Glutamatergic neuron (in vitro differentiated cells): ENCODE measurements around the gene PRDM16. TPM values are rescaled to one million over a fixed set of nuclear protein-coding genes. Genes with fewer than 3 reads are reported as not detected.

Experiments
- DNase-seq: peaks from one replicate; pipeline ENCODE4 v3.0.0; 2022
- H3K27ac Mint-ChIP-seq: one replicate; pipeline ENCODE4 v1.8.0; 2020; ENCODE audit warnings: mild to moderate bottlenecking, mixed read lengths, inconsistent platforms; ENCODE audit not compliant: unreplicated experiment
- H3K27me3 Mint-ChIP-seq: one replicate; pipeline ENCODE4 v1.8.0; 2020; ENCODE audit warnings: mild to moderate bottlenecking, moderate library complexity, mixed read lengths, inconsistent platforms; ENCODE audit not compliant: unreplicated experiment
- H3K36me3 Mint-ChIP-seq: one replicate; pipeline ENCODE4 v1.8.0; 2020; ENCODE audit warnings: mild to moderate bottlenecking, mixed read lengths, inconsistent platforms; ENCODE audit not compliant: unreplicated experiment
- H3K4me1 Mint-ChIP-seq: one replicate; pipeline ENCODE4 v1.8.0; 2020; ENCODE audit warnings: mild to moderate bottlenecking, low read depth, mixed read lengths, inconsistent platforms; ENCODE audit not compliant: unreplicated experiment
- H3K4me3 Mint-ChIP-seq: one replicate; pipeline ENCODE4 v1.8.0; 2020; ENCODE audit warnings: mild to moderate bottlenecking, mixed read lengths, inconsistent platforms; ENCODE audit not compliant: unreplicated experiment
- H3K9me3 Mint-ChIP-seq: one replicate; pipeline ENCODE4 v1.8.0; 2020; ENCODE audit warnings: mild to moderate bottlenecking, moderate library complexity, mixed read lengths, inconsistent platforms; ENCODE audit not compliant: unreplicated experiment
- total RNA-seq: library from RNA; stranded (reverse); fragmentation: NEBNext Ultra II Directional; extraction: Animal tissue kit (Norgen Biotek cat#: 25700); gene quantifications from one replicate; pipeline ENCODE4 v1.2.1, GENCODE V29; 2021; ENCODE audit not compliant: unreplicated experiment
- TF ChIP-seq, protein P1 (sequence below): fragments of 200-600 bp; sonication (generic); IDR thresholded peaks from one replicate; pipeline ENCODE4 v1.5.0; 2021; ENCODE audit not compliant: partially characterized antibody, unreplicated experiment

The PRDM16 gene
- total RNA-seq, 1 donor from 2014 or later, result 0.07 TPM

GRCh38 chr1:3366126-3367051 lies 297.4 kb downstream of the PRDM16 start:
- H3K27ac Mint-ChIP-seq, result no peak overlapping the region
- H3K9me3 Mint-ChIP-seq, result peaks cover 5% of the 10 kb centered on the region
- peaks cover 8% of the 10 kb centered on the region for H3K27me3 Mint-ChIP-seq
- H3K4me1 Mint-ChIP-seq, result peaks cover 2% of the 10 kb centered on the region
- H3K4me3 Mint-ChIP-seq, result no peak overlapping the region
- no peak for DNase-seq
- peaks cover 11% of the 10 kb centered on the region for H3K36me3 Mint-ChIP-seq
- TF ChIP-seq, protein P1, sequence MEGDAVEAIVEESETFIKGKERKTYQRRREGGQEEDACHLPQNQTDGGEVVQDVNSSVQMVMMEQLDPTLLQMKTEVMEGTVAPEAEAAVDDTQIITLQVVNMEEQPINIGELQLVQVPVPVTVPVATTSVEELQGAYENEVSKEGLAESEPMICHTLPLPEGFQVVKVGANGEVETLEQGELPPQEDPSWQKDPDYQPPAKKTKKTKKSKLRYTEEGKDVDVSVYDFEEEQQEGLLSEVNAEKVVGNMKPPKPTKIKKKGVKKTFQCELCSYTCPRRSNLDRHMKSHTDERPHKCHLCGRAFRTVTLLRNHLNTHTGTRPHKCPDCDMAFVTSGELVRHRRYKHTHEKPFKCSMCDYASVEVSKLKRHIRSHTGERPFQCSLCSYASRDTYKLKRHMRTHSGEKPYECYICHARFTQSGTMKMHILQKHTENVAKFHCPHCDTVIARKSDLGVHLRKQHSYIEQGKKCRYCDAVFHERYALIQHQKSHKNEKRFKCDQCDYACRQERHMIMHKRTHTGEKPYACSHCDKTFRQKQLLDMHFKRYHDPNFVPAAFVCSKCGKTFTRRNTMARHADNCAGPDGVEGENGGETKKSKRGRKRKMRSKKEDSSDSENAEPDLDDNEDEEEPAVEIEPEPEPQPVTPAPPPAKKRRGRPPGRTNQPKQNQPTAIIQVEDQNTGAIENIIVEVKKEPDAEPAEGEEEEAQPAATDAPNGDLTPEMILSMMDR, result no peak

GRCh38 chr1:3367376-3367775 lies 298.4 kb downstream of the PRDM16 start:
- no peak overlapping the region for H3K27ac Mint-ChIP-seq
- DNase-seq, result no peak
- no peaks in the 10 kb centered on the region for H3K4me1 Mint-ChIP-seq
- H3K36me3 Mint-ChIP-seq, result peaks cover 6% of the 10 kb centered on the region
- no peak overlapping the region for H3K4me3 Mint-ChIP-seq
- TF ChIP-seq, protein P1, result no peak
- peaks cover 8% of the 10 kb centered on the region for H3K27me3 Mint-ChIP-seq
- H3K9me3 Mint-ChIP-seq, result peaks cover 6% of the 10 kb centered on the region

- no peak overlapping the region for H3K4me3 Mint-ChIP-seq
- peaks cover 8% of the 10 kb centered on the region for H3K27me3 Mint-ChIP-seq
- peak overlapping the region; percentile 22 for H3K27ac Mint-ChIP-seq
- no peak for DNase-seq
- TF ChIP-seq, protein P1, result no peak
- peaks cover 6% of the 10 kb centered on the region for H3K36me3 Mint-ChIP-seq
- H3K9me3 Mint-ChIP-seq, result peaks cover 5% of the 10 kb centered on the region
- H3K4me1 Mint-ChIP-seq, result no peaks in the 10 kb centered on the region
Observed at GRCh38 chr1:3368059-3368458, 299.1 kb downstream of the PRDM16 start.

- H3K27me3 Mint-ChIP-seq, result peaks cover 10% of the 10 kb centered on the region
- no peak overlapping the region for H3K4me3 Mint-ChIP-seq
- no peaks in the 10 kb centered on the region for H3K4me1 Mint-ChIP-seq
- TF ChIP-seq, protein P1, result no peak
- peaks cover 5% of the 10 kb centered on the region for H3K9me3 Mint-ChIP-seq
- no peak for DNase-seq
- H3K36me3 Mint-ChIP-seq, result peaks cover 6% of the 10 kb centered on the region
- no peak overlapping the region for H3K27ac Mint-ChIP-seq
Observed at GRCh38 chr1:3368711-3369445, 299.9 kb downstream of the PRDM16 start.
